ENCODE results near the gene CDYL2.

Gene CDYL2

GRCh38 chr16:80616362-80616761 is 188.0 kb downstream of the CDYL2 start:
- FAIRE-seq (no peak), DNase-seq (ENCODE audit: insufficient read length, low spot score) (no peak)
- no peak for TF ChIP-seq POLR2A (IDR thresholded peaks at IDR 0.05; ENCODE audit: low read depth, low read length)

GRCh38 chr16:80615735-80616134 is 188.7 kb downstream of the CDYL2 start:
- FAIRE-seq (no peak), DNase-seq (ENCODE audit: insufficient read length, low spot score) (no peak)
- TF ChIP-seq POLR2A (IDR thresholded peaks at IDR 0.05; ENCODE audit: low read depth, low read length): no peak

GRCh38 chr16:80614908-80615671 is 189.3 kb downstream of the CDYL2 start:
- no peak for TF ChIP-seq POLR2A (IDR thresholded peaks at IDR 0.05; ENCODE audit: low read depth, low read length)
- FAIRE-seq: no peak
- DNase-seq (ENCODE audit: insufficient read length, low spot score): peak; percentile 85

- DNase-seq (ENCODE audit: insufficient read length, low spot score) (no peak), FAIRE-seq (no peak)
- no peak for TF ChIP-seq POLR2A (IDR thresholded peaks at IDR 0.05; ENCODE audit: low read depth, low read length)
Measured at GRCh38 chr16:80612461-80613017, 191.9 kb downstream of the CDYL2 start.

GRCh38 chr16:80611930-80612327 is 192.5 kb downstream of the CDYL2 start:
- no peak for DNase-seq (ENCODE audit: insufficient read length, low spot score)
- TF ChIP-seq POLR2A (IDR thresholded peaks at IDR 0.05; ENCODE audit: low read depth, low read length): no peak
- FAIRE-seq: no peak

- TF ChIP-seq POLR2A (IDR thresholded peaks at IDR 0.05; ENCODE audit: low read depth, low read length): no peak
- no peak for FAIRE-seq
Measured at GRCh38 chr16:80611171-80611929, 193.0 kb downstream of the CDYL2 start.

GRCh38 chr16:80610481-80611156 is 193.8 kb downstream of the CDYL2 start:
- FAIRE-seq (no peak), DNase-seq (ENCODE audit: insufficient read length, low spot score) (no peak)
- no peak for TF ChIP-seq POLR2A (IDR thresholded peaks at IDR 0.05; ENCODE audit: low read depth, low read length)

More at GRCh38 chr16:80611171-80611929, 193.0 kb downstream of the CDYL2 start:
- no peak for DNase-seq (ENCODE audit: insufficient read length, low spot score)

- DNase-seq (ENCODE audit: insufficient read length, low spot score) (no peak), FAIRE-seq (no peak)
- TF ChIP-seq POLR2A (IDR thresholded peaks at IDR 0.05; ENCODE audit: low read depth, low read length): no peak
Measured at GRCh38 chr16:80608946-80609345, 195.5 kb downstream of the CDYL2 start.

GRCh38 chr16:80607204-80607603 is 197.2 kb downstream of the CDYL2 start:
- FAIRE-seq: no peak
- TF ChIP-seq POLR2A (IDR thresholded peaks at IDR 0.05; ENCODE audit: low read depth, low read length): no peak

GRCh38 chr16:80606221-80606766 is 198.1 kb downstream of the CDYL2 start:
- DNase-seq (ENCODE audit: insufficient read length, low spot score): no peak
- no peak for TF ChIP-seq POLR2A (IDR thresholded peaks at IDR 0.05; ENCODE audit: low read depth, low read length)
- FAIRE-seq: no peak

More at GRCh38 chr16:80607204-80607603, 197.2 kb downstream of the CDYL2 start:
- DNase-seq (ENCODE audit: insufficient read length, low spot score): no peak

GRCh38 chr16:80604600-80605355 is 199.6 kb downstream of the CDYL2 start:
- no peak for FAIRE-seq
- no peak for TF ChIP-seq POLR2A (IDR thresholded peaks at IDR 0.05; ENCODE audit: low read depth, low read length)
- no peak for DNase-seq (ENCODE audit: insufficient read length, low spot score)

GRCh38 chr16:80602894-80603293 is 201.5 kb downstream of the CDYL2 start:
- no peak for DNase-seq (ENCODE audit: insufficient read length, low spot score)
- no peak for FAIRE-seq
- no peak for TF ChIP-seq POLR2A (IDR thresholded peaks at IDR 0.05; ENCODE audit: low read depth, low read length)

- DNase-seq (ENCODE audit: insufficient read length, low spot score): no peak
- TF ChIP-seq POLR2A (IDR thresholded peaks at IDR 0.05; ENCODE audit: low read depth, low read length): no peak
- FAIRE-seq: no peak
Measured at GRCh38 chr16:80601182-80601581, 203.2 kb downstream of the CDYL2 start.
